GM18858 (cell line): ENCODE results near the gene ZNF524.
"Not testable (repeated sequence)": the region's sequence is repeated elsewhere in the genome, so short reads cannot be mapped to it uniquely, and the experiment has no call there.

Experiments used
- ATAC-seq: cut with Tn5 transposase; IDR thresholded peaks from one replicate; pipeline ENCODE4 v1.9.1; 2021; ENCODE audit not compliant: unreplicated experiment

ZNF524 gene

GRCh38 chr19:55581145-55581822 is 18.8 kb upstream of the ZNF524 start:
- no peak for ATAC-seq

GRCh38 chr19:55581823-55582223 is 18.3 kb upstream of the ZNF524 start:
- no peak for ATAC-seq

GRCh38 chr19:55582284-55582683 is 17.8 kb upstream of the ZNF524 start:
- ATAC-seq: not testable (repeated sequence)

- ATAC-seq: not testable (repeated sequence)
These were observed 16.2 kb upstream of the ZNF524 start for GRCh38 chr19:55583897-55584296.

GRCh38 chr19:55584871-55585270 is 15.2 kb upstream of the ZNF524 start:
- ATAC-seq: no peak

- ATAC-seq: no peak
These were observed 14.3 kb upstream of the ZNF524 start for GRCh38 chr19:55585658-55586339.

GRCh38 chr19:55586976-55587668 is 13.0 kb upstream of the ZNF524 start:
- peak; percentile 60 for ATAC-seq

GRCh38 chr19:55588738-55589137 is 11.3 kb upstream of the ZNF524 start:
- no peak for ATAC-seq

- no peak for ATAC-seq
These were observed 10.0 kb upstream of the ZNF524 start for GRCh38 chr19:55590109-55590508.

GRCh38 chr19:55590617-55591016 is 9.5 kb upstream of the ZNF524 start:
- ATAC-seq: no peak

- no peak for ATAC-seq
These were observed 8.5 kb upstream of the ZNF524 start for GRCh38 chr19:55591555-55591954.

- ATAC-seq: no peak
These were observed 7.5 kb upstream of the ZNF524 start for GRCh38 chr19:55592391-55593090.

- ATAC-seq: no peak
These were observed 6.9 kb upstream of the ZNF524 start for GRCh38 chr19:55593096-55593772.

GRCh38 chr19:55594996-55595545 is 5.0 kb upstream of the ZNF524 start:
- no peak for ATAC-seq

GRCh38 chr19:55596304-55596703 is 3.8 kb upstream of the ZNF524 start:
- ATAC-seq: no peak

- no peak for ATAC-seq
These were observed 2.6 kb upstream of the ZNF524 start for GRCh38 chr19:55597501-55597921.

- ATAC-seq: no peak
These were observed 2.1 kb upstream of the ZNF524 start for GRCh38 chr19:55598034-55598433.

- ATAC-seq: peak; percentile 32
These were observed 1.2 kb upstream of the ZNF524 start for GRCh38 chr19:55598719-55599467.

GRCh38 chr19:55599468-55599841 is 633 bp upstream of the ZNF524 start, which contains the start of gene FIZ1:
FIZ1 (minus strand) TSS chr19:55599517; CDS start chr19:55597865, 1,652 bp downstream.
- ATAC-seq: peak; percentile 22

- ATAC-seq: no peak
These were observed 557 bp downstream of the ZNF524 start for GRCh38 chr19:55600662-55601028.
